Endodermal cell (in vitro differentiated cells): ENCODE data around the gene KIF6. TPM values are rescaled to one million over a fixed set of nuclear protein-coding genes. Genes with fewer than 3 reads are reported as not detected.

Source experiments
- DNase-seq: peaks from one replicate; pipeline ENCODE4 v3.0.0-alpha.2; 2017
- H3K27ac ChIP-seq: 2 replicates; pipeline ENCODE4 v1.5.1; 2013; ENCODE audit warnings: mild to moderate bottlenecking, low read depth, low read length, moderate library complexity
- H3K27me3 ChIP-seq: 2 replicates; pipeline ENCODE4 v1.6.1; 2013; ENCODE audit warnings: mild to moderate bottlenecking, low read length, moderate library complexity; ENCODE audit not compliant: insufficient read depth, control insufficient read depth, poor library complexity, severe bottlenecking
- H3K36me3 ChIP-seq: 2 replicates; pipeline ENCODE4 v1.7.0; 2013; ENCODE audit warnings: mild to moderate bottlenecking, low read length, moderate library complexity; ENCODE audit not compliant: control insufficient read depth, insufficient read depth
- H3K4me1 ChIP-seq: one replicate; pipeline ENCODE4 v1.7.0; 2013; ENCODE audit warnings: low read length; ENCODE audit not compliant: control insufficient read depth, insufficient read depth
- H3K4me3 ChIP-seq: 2 replicates; pipeline ENCODE4 v1.5.1; 2013; ENCODE audit warnings: mild to moderate bottlenecking, low read length, moderate library complexity
- H3K9ac ChIP-seq: 2 replicates; pipeline ENCODE4 v1.6.1; 2013; ENCODE audit warnings: mild to moderate bottlenecking, low read length, moderate library complexity; ENCODE audit not compliant: poor library complexity, severe bottlenecking; ENCODE audit errors: extremely low read depth
- H3K9me3 ChIP-seq: 2 replicates; pipeline ENCODE4 v1.6.1; 2013; ENCODE audit warnings: mild to moderate bottlenecking, low read length, moderate library complexity; ENCODE audit not compliant: control insufficient read depth
- H3K27ac Mint-ChIP-seq: 2 replicates; pipeline ENCODE4 v1.8.0; 2020; ENCODE audit warnings: mixed read lengths
- H3K27me3 Mint-ChIP-seq: 2 replicates; pipeline ENCODE4 v1.8.0; 2021; ENCODE audit warnings: mild to moderate bottlenecking, mixed read lengths; ENCODE audit not compliant: insufficient read depth
- H3K36me3 Mint-ChIP-seq: 2 replicates; pipeline ENCODE4 v1.8.0; 2020; ENCODE audit warnings: low read depth, mixed read lengths
- H3K4me1 Mint-ChIP-seq: 2 replicates; pipeline ENCODE4 v1.8.0; 2020; ENCODE audit warnings: mixed read lengths
- H3K4me3 Mint-ChIP-seq: 2 replicates; pipeline ENCODE4 v1.8.0; 2020; ENCODE audit warnings: mild to moderate bottlenecking, moderate library complexity, mixed read lengths
- H3K9me3 Mint-ChIP-seq: 2 replicates; pipeline ENCODE4 v1.8.0; 2020; ENCODE audit warnings: mild to moderate bottlenecking, mixed read lengths
- CTCF ChIP-seq: fragments of 200-600 bp; sonication (generic); conservative IDR thresholded peaks from 2 replicates; pipeline ENCODE4 v1.5.0; 2021; ENCODE audit warnings: antibody characterized with exemption, mild to moderate bottlenecking
- WGBS, 2 experiments: methylation state at CpG; one replicate each; pipeline versions ENCODE4 v1.1.5 to v1.1.7; 2013; ENCODE audit warnings: missing lambda C conversion rate in 2 of 2, mixed read lengths in 1 of 2; ENCODE audit not compliant: insufficient coverage in 1 of 2, insufficient read length in 1 of 2; 5-methylcytosine and 5-hydroxymethylcytosine counted together
- total RNA-seq, 2 donors: library from RNA; stranded (reverse); fragmentation: NEBNext Ultra II Directional in 1 of 2; extraction: Animal tissue kit (Norgen Biotek cat#: 25700) in 1 of 2; gene quantifications; 2 replicates in 1 of 2; 3 replicates in 1 of 2; pipeline ENCODE4 v1.2.1, GENCODE V29; 2021

The KIF6 gene
- total RNA-seq, 2 donors from 2014 or later = 0.62 to 1.1 TPM

GRCh38 chr6:39685489-39685826 lies 39.8 kb downstream of the KIF6 start:
- WGBS, 2 experiments = 97 to 100% methylated on average over 1 to 2 of the region's 2 CpGs

GRCh38 chr6:39684790-39685488 lies 40.3 kb downstream of the KIF6 start:
- H3K9ac ChIP-seq = no peak overlapping the region
- no peaks in the 10 kb centered on the region for H3K27me3 Mint-ChIP-seq

More at GRCh38 chr6:39685489-39685826, 39.8 kb downstream of the KIF6 start:
- no peak overlapping the region for H3K4me3 Mint-ChIP-seq
- no peak overlapping the region for H3K27ac ChIP-seq
- H3K36me3 Mint-ChIP-seq = no peaks in the 10 kb centered on the region
- no peak overlapping the region for H3K27ac Mint-ChIP-seq
- no peaks in the 10 kb centered on the region for H3K4me1 ChIP-seq
- H3K9ac ChIP-seq = no peak overlapping the region
- no peak for TF ChIP-seq CTCF
- H3K4me3 ChIP-seq = no peak overlapping the region
- H3K27me3 Mint-ChIP-seq = no peaks in the 10 kb centered on the region
- no peak for DNase-seq
- H3K9me3 ChIP-seq = no peaks in the 10 kb centered on the region
- no peaks in the 10 kb centered on the region for H3K9me3 Mint-ChIP-seq
- H3K36me3 ChIP-seq = no peaks in the 10 kb centered on the region
- peaks cover 8% of the 10 kb centered on the region for H3K4me1 Mint-ChIP-seq
- H3K27me3 ChIP-seq = no peaks in the 10 kb centered on the region

GRCh38 chr6:39681674-39682121 lies 43.5 kb downstream of the KIF6 start:
- H3K9me3 ChIP-seq = no peaks in the 10 kb centered on the region
- H3K27me3 ChIP-seq = no peaks in the 10 kb centered on the region
- no peak overlapping the region for H3K27ac ChIP-seq
- no peaks in the 10 kb centered on the region for H3K36me3 ChIP-seq
- no peak for DNase-seq
- peaks cover 8% of the 10 kb centered on the region for H3K4me1 Mint-ChIP-seq
- no peak overlapping the region for H3K9ac ChIP-seq
- no peak overlapping the region for H3K4me3 ChIP-seq
- no peak overlapping the region for H3K4me3 Mint-ChIP-seq
- H3K27me3 Mint-ChIP-seq = no peaks in the 10 kb centered on the region
- no peaks in the 10 kb centered on the region for H3K9me3 Mint-ChIP-seq
- no peaks in the 10 kb centered on the region for H3K36me3 Mint-ChIP-seq
- 41 to 55% methylated on average over 4 of the region's 4 CpGs for WGBS, 2 experiments
- no peak overlapping the region for H3K27ac Mint-ChIP-seq
- no peak for TF ChIP-seq CTCF
- H3K4me1 ChIP-seq = no peaks in the 10 kb centered on the region

More at GRCh38 chr6:39684790-39685488, 40.3 kb downstream of the KIF6 start:
- H3K36me3 ChIP-seq = no peaks in the 10 kb centered on the region
- H3K9me3 ChIP-seq = no peaks in the 10 kb centered on the region
- H3K9me3 Mint-ChIP-seq = no peaks in the 10 kb centered on the region
- H3K4me3 Mint-ChIP-seq = no peak overlapping the region
- H3K27me3 ChIP-seq = no peaks in the 10 kb centered on the region
- H3K4me1 ChIP-seq = no peaks in the 10 kb centered on the region
- H3K27ac Mint-ChIP-seq = no peak overlapping the region
- H3K4me1 Mint-ChIP-seq = peaks cover 8% of the 10 kb centered on the region
- no peak overlapping the region for H3K27ac ChIP-seq
- 93 to 100% methylated on average over 2 to 3 of the region's 3 CpGs for WGBS, 2 experiments
- no peak for DNase-seq
- TF ChIP-seq CTCF = no peak
- no peaks in the 10 kb centered on the region for H3K36me3 Mint-ChIP-seq
- no peak overlapping the region for H3K4me3 ChIP-seq
